Hematopoietic multipotent progenitor cell (in vitro differentiated cells): ENCODE results near the gene GALNT7. TPM values are rescaled to one million over a fixed set of nuclear protein-coding genes. Genes with fewer than 3 reads are reported as not detected.

ENCODE experiments used
- DNase-seq, 3 donors: peaks; one replicate each; pipeline ENCODE4 v3.0.0-alpha.2; 2011 to 2015; ENCODE audit warnings: low read depth in 2 of 3, low spot score in 2 of 3
- total RNA-seq: library from RNA; depleted of rRNA; stranded (reverse); fragments of >200 nt; gene quantifications from one replicate; pipeline ENCODE4 v1.2.3, GENCODE V29; 2012

GALNT7 gene
- total RNA-seq, 1 donor, result 19.1 TPM

DNA sequence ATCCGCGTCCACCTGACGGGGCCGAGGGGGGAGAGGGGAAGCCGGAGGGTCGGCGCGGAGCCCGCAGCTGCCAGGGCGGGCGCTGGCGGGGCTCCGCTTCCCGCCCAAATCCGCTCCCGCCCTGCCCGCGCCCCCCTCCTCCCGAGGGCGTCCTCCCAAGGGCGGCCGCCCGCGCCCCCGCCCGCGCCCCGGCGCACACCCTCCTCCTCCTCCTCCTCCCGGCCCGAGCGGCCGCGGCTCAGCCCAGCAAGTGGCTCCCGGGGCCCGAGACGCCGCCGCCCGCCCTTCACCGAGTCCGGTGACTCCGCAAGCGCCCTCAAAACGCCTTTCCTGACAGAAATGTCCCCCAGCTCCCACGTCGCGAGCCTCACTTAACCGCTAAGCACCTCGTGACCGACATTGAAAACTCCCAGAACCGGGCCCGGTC, 165.1 kb downstream of the GALNT7 start:
- DNase-seq, result peak in 1 of 3 donors; percentile 35

DNA sequence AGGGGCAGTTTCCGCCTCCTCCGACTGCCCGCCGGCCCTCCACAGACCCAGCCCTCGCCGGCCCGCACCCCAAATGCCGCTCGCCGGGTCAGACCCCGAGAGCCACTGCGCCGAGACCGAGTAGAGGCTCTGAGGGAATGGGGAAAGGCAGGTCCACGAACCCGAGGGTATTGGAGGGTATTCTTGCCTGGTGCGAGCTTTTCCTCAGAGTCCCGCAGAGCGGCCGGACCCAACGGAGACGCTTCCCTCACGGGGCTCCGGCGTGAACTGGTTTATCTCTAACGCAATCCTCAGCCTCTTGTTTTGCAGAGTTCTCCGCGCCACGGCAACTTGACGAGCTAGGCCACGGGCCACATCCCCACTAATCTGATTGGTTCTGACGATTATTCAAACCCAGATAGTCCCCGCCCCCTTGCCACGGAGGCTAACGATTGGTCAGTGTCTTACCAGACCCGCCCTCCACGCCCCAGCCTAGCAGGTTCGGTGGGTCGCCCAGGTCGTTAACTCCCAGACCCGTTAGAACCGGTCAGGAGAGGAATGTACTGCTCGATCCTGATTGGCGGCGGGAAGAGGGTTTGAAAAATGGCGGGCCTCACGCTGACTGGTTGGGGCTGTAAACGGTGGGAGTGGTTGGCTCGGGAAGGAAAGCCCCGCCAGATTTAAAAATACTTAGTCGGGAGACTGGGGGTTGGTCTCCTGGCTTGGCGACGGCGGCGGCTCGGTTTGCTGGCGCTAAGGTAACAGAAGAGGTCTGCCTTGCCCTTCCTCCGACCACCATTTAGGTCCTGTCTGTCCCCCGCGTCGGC, 165.7 kb downstream of the GALNT7 start, which contains the start of gene HMGB2:
Gene HMGB2 (minus strand): TSS at position 274 of the 806 bp plus-strand sequence. CDS start 709 bp downstream, outside the sequence.
- peak; percentile 98 to 100 (median 100) for DNase-seq

DNA sequence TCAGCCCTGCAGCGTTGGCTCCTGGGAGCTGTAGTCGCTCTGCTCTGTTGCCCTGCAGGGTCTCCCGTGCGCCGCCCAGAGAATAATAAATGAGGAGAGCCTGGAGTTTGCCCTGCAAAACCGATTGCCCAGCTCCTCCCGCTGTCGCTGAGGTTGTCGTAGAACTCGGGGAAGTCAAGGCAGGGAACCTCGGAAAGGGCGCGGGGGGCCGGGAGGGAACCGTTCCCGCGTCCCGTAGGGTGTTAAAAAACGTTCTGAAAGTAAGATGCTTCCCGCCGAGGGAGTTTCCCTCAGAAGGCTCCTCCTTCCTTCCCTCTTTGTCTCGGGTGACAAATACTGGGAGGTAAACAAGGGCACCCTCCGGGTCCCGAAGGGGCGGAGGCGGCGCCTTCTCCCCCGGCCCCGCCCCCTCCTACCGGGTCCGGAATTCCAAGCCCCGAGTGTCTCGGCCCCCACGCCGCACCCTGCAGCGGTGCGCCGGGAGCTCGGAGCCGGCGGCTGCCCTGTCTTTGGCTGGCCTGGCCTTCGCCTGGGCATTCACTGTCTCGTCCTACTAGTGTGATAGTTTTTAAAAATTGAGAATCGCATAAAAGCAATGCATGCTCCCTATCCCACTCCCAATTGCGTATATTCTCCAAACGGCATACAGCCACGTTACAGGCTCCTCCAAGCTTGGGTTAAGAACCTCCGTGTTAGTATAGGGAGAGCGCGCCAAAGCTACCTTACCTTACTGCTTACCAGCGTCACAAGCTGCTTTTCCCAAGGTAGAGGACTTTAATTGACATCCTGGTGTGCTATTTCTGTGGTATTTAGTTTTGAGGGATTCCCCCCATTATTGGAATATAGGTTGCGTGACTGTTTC, 166.5 kb downstream of the GALNT7 start:
- peak in 2 of 3 donors; percentile 16 to 55 for DNase-seq

DNA sequence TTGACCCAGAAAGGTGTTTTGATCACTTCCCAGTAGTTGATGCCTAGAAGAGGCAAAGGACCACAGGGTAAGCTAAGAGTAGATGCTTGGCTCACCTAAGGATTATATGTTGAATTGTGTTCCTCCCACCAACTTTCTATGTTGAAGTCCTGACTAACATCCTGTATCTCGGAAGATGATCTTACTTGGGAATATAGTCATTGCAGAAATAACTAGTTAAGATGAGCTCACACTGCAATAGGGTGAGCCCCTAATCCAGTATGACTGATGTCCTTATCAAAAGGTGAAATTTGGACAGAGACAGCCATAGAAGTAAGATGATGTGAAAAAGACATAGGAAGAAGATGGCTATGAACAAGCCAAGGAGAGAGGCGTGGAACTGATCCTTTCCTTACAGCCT, 168.9 kb downstream of the GALNT7 start:
- DNase-seq, result no peak

- no peak for DNase-seq
Measured at GRCh38 chr4:173343832-173344397, 175.3 kb downstream of the GALNT7 start.

- peak in 1 of 3 donors; percentile 59 for DNase-seq
Measured at GRCh38 chr4:173345648-173346047, 177.0 kb downstream of the GALNT7 start.

DNA sequence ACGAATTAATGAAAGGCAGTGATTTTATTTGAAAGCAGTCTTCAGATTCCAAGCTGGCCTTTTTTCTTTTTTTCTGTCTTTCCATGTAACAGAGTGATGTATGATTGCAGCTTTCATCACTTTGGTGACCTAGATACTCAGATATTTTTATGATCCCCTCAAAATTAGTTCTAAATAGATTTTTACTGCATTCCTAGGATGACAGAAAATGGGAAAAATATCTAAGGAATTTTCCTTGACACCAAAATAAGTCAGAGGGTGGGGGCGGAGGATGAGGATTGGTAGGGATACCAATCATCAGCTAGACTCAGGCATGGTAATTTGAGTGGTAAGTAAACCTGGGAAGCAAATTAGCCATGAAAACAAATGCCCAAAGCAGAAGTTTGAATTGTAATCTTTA, 177.5 kb downstream of the GALNT7 start:
- no peak for DNase-seq

DNA sequence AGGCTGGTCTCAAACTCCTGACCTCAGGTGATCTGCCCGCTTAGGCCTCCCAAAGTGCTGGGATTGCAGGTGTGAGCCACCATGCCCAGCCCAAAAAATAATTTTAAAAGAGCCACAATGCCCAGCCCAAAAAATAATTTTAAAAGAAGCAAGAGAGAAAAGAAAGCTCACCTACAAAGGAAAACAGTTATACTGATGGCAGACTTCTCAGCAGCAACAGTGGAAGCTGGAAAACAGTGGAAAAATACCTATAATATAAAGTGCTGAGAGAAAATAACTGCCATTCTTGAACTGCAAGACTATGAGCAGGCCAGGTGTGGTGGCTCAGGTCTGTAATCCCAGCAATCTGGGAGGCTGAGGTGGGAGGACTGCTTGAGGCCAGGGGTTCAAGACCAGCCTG, 178.9 kb downstream of the GALNT7 start:
- no peak for DNase-seq

GRCh38 chr4:173357939-173358338, 189.3 kb downstream of the GALNT7 start:
- no peak for DNase-seq

GRCh38 chr4:173360587-173361221, 192.1 kb downstream of the GALNT7 start:
- peak in 1 of 3 donors; percentile 24 for DNase-seq

DNA sequence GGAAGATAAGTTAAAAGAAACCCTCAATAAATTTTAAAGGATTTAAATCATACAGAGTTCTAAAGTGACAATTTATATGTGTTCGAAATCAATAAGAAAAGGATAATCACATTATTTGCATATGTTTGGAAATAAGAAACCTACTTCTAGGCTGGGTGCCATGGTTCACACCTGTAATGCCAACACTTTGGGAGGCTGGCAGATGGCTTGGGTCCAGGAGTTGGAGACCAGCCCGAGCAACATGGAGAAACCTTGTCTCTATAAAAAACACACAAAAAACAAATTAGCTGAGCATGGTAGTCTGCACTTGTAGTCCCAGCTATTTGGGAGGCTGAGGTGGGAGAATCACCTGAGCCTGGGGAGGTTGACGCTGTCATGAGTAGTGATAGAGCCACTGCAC, 194.1 kb downstream of the GALNT7 start:
- DNase-seq, result no peak

DNA sequence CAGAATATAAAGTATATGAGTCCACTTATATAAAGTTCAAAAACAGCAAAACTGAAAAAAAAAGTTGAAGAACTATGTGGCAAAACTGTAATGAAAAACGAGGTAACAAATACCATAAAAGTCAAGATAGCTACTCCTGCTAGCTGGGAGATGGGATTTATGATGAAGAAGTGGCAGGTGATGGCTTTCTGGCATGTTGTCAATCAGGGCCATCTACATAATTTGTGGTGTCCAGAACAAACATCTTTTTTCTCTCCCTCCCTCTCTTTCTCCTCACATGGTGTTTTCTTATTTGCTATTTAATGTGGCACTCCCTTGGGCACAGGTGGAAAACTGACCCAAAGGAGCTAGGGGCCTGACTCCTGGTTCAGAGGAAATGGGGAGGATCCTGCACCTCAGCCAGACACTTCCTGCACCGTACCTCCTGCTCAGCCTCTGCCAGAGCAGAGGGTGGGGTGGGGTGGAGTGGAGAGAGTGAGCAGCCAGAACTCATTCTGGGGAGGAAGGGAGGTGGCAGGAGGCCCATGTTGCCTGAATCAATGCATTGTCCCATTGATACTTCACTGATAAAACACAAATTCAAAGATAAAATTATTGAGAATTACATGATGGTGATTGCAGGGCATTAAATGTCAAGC, 196.9 kb downstream of the GALNT7 start:
- no peak for DNase-seq

DNA sequence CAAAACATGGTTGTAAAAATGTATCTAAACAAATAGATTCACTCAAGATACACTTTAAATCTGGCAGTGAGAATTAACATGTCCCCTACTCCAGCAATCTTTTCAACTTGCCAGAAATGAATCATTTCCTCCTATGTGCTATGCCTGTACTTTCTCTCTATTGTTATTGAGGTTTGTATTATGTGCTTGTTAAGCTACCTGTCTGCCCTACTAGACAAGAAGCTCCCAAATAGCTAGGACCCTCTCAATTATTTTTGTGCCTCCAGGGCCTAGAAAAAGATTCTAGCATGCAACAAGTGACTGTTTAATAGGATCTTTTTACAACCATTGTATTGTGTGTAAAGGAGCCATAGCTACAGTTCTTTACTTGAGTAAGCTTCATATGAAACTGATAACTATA, 198.7 kb downstream of the GALNT7 start:
- no peak for DNase-seq

- no peak for DNase-seq
Measured at GRCh38 chr4:173367946-173368345, 199.3 kb downstream of the GALNT7 start.

GRCh38 chr4:173370130-173370476, 201.5 kb downstream of the GALNT7 start:
- peak in 2 of 3 donors; percentile 71 to 78 for DNase-seq

DNA sequence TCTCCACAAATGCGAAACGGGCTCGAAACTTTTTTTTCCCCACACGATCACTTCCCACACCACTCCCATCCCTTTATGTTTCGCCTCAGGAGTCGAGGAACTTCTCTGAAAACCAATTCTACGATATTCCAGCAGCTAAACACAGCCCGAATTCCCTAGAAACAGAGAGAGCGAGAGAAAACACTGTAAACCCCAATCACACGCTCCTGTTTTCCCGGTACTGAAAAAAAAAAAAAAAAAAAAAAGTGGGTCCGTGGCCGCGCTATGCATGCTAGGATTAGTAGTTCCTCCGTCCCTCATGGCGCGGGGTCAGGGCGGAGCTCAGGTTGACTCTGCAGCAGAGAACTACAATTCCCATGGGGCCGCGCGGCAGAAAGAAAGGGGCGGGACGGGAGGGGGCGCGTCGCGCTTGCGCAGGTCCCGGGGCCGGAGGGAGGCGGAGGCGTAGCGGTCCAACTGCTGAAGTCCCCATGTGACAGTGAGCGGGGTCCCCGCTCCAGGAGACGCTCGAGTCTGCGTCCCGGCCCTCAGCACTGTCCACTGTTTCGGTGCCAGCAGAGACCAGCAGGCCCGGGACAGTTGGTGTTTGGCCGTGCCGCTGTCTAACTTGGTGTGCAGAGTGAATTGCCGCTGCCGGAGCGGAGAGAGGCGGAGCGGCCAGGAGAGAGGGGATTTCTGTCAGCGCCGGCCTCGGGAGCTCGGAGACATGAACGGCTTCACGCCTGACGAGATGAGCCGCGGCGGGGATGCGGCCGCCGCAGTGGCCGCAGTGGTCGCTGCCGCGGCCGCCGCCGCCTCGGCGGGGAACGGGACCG, 202.1 kb downstream of the GALNT7 start, which contains the start of gene SAP30:
Gene SAP30 (plus strand): TSS at position 478 of the 815 bp plus-strand sequence. CDS start 229 bp downstream, at position 707.
- peak; percentile 98 to 99 (median 99) for DNase-seq

GRCh38 chr4:173371292-173372192, 202.9 kb downstream of the GALNT7 start:
- DNase-seq, result peak; percentile 13 to 63 (median 62)
